IMR-90 (cell line): ENCODE results near the gene TLCD2. TPM values are rescaled to one million over a fixed set of nuclear protein-coding genes. Genes with fewer than 3 reads are reported as not detected.

Source experiments
- ATAC-seq: fragments of 200-7000 bp; cut with Tn5 transposase; 2 replicates; pipeline ENCODE4 v1.9.1; 2020; ENCODE audit warnings: low read depth, mild to moderate bottlenecking, moderate library complexity
- BruUV-seq: library from RNA; stranded (reverse); fragments of 400-500 nt; replicated peaks from 2 replicates; lab custom pipeline; 2021; lab: Mats Ljungman, UMichigan
- CTCF ChIA-PET: fragments of 300-600 bp; formaldehyde crosslinking; extraction: SDS; loops from one replicate; lab custom pipeline; 2021; ENCODE audit warnings: antibody characterized with exemption; lab: Yijun Ruan, JAX
- POLR2A ChIA-PET: fragments of 300-600 bp; sonication (Branson Sonifier 250); formaldehyde crosslinking; loops from one replicate; lab custom pipeline; 2022; ENCODE audit warnings: antibody characterized with exemption; ENCODE audit not compliant: unreplicated experiment; lab: Charles Lee
- DNase-seq: peaks from one replicate; pipeline ENCODE4 v3.0.0; 2013
- H2AFZ ChIP-seq: replicated peaks from 2 replicates; pipeline ENCODE3; 2013; ENCODE audit warnings: low read length, mild to moderate bottlenecking; ENCODE audit not compliant: poor library complexity
- H2AK5ac ChIP-seq: 2 replicates; pipeline ENCODE4 v1.6.1; 2013; ENCODE audit warnings: low read depth, low read length, inconsistent platforms
- H2AK9ac ChIP-seq: replicated peaks from 2 replicates; pipeline ENCODE3; 2013; ENCODE audit warnings: mild to moderate bottlenecking, low read depth, low read length, moderate library complexity; ENCODE audit not compliant: poor library complexity
- H2BK120ac ChIP-seq: 2 replicates; pipeline ENCODE4 v1.6.1; 2013; ENCODE audit warnings: low read depth, low read length, inconsistent platforms
- H2BK15ac ChIP-seq: 3 replicates; pipeline ENCODE4 v1.6.1; 2013; ENCODE audit warnings: low read depth, low read length, inconsistent platforms
- H2BK20ac ChIP-seq: 2 replicates; pipeline ENCODE4 v1.6.1; 2013; ENCODE audit warnings: low read depth, mild to moderate bottlenecking, inconsistent platforms, low read length, moderate library complexity
- H2BK5ac ChIP-seq: 2 replicates; pipeline ENCODE4 v1.6.1; 2013; ENCODE audit warnings: mild to moderate bottlenecking, low read depth, low read length, inconsistent platforms; ENCODE audit not compliant: poor library complexity, severe bottlenecking
- H3K14ac ChIP-seq: replicated peaks from 2 replicates; pipeline ENCODE4 v1.6.1; 2013; ENCODE audit warnings: low read depth, low read length, inconsistent platforms
- H3K18ac ChIP-seq: 2 replicates; pipeline ENCODE4 v1.6.1; 2013; ENCODE audit warnings: low read depth, low read length, control low read depth
- H3K23ac ChIP-seq: 2 replicates; pipeline ENCODE4 v1.6.1; 2013; ENCODE audit warnings: low read depth, low read length, inconsistent platforms
- H3K27ac ChIP-seq: 2 replicates; pipeline ENCODE4 v1.5.1; 2013; ENCODE audit warnings: mild to moderate bottlenecking, control low read depth, low read length; ENCODE audit not compliant: insufficient read depth
- H3K27me3 ChIP-seq: 2 replicates; pipeline ENCODE4 v1.6.1; 2013; ENCODE audit warnings: low read length; ENCODE audit not compliant: control insufficient read depth, insufficient read depth
- H3K36me3 ChIP-seq: 2 replicates; pipeline ENCODE4 v1.6.1; 2013; ENCODE audit warnings: low read length, mixed read lengths; ENCODE audit not compliant: control insufficient read depth, insufficient read depth
- H3K4ac ChIP-seq: 2 replicates; pipeline ENCODE4 v1.6.1; 2013; ENCODE audit warnings: low read depth, low read length, inconsistent platforms
- H3K4me1 ChIP-seq: 2 replicates; pipeline ENCODE4 v1.6.1; 2013; ENCODE audit warnings: low read length, mixed read lengths; ENCODE audit not compliant: control insufficient read depth, insufficient read depth
- H3K4me2 ChIP-seq: 2 replicates; pipeline ENCODE4 v1.6.1; 2013; ENCODE audit warnings: low read depth, mild to moderate bottlenecking, control low read depth, low read length, moderate library complexity
- H3K4me3 ChIP-seq: 2 replicates; pipeline ENCODE4 v1.5.1; 2013; ENCODE audit warnings: low read depth, mild to moderate bottlenecking, control low read depth, low read length, moderate library complexity; ENCODE audit not compliant: insufficient read depth
- H3K56ac ChIP-seq: 2 replicates; pipeline ENCODE4 v1.6.1; 2013; ENCODE audit warnings: low read length, inconsistent platforms; ENCODE audit not compliant: insufficient read depth; ENCODE audit errors: extremely low read depth
- H3K79me1 ChIP-seq, 2 experiments: 2 replicates each; pipeline ENCODE4 v1.6.1; 2013; ENCODE audit warnings: low read length in 2 of 2, inconsistent platforms in 1 of 2, low read depth in 1 of 2
- H3K9ac ChIP-seq: 2 replicates; pipeline ENCODE4 v1.6.1; 2013; ENCODE audit warnings: low read depth, low read length, control low read depth
- H3K9me1 ChIP-seq: 2 replicates; pipeline ENCODE4 v1.6.1; 2013; ENCODE audit warnings: low read length, inconsistent platforms; ENCODE audit not compliant: insufficient read depth
- H3K9me3 ChIP-seq: 2 replicates; pipeline ENCODE4 v1.6.1; 2013; ENCODE audit warnings: low read length; ENCODE audit not compliant: control insufficient read depth, insufficient read depth
- H4K20me1 ChIP-seq: 2 replicates; pipeline ENCODE4 v1.6.1; 2013; ENCODE audit warnings: low read length, inconsistent platforms; ENCODE audit not compliant: insufficient read depth
- H4K5ac ChIP-seq: 2 replicates; pipeline ENCODE4 v1.6.1; 2013; ENCODE audit warnings: mild to moderate bottlenecking, low read depth, low read length, control low read depth
- H4K8ac ChIP-seq, 2 experiments: 2 replicates each; pipeline ENCODE4 v1.6.1; 2013; ENCODE audit warnings: low read depth in 2 of 2, low read length in 2 of 2, control low read depth in 1 of 2, inconsistent platforms in 1 of 2
- H4K91ac ChIP-seq: 2 replicates; pipeline ENCODE4 v1.6.1; 2013; ENCODE audit warnings: low read depth, low read length, inconsistent platforms; ENCODE audit not compliant: insufficient read depth
- BHLHE40 ChIP-seq: fragments of 150-350 bp; IDR thresholded peaks from 2 replicates; pipeline ENCODE4 v1.6.1; 2016; ENCODE audit warnings: mild to moderate bottlenecking, low read depth, low read length
- CTCF ChIP-seq: conservative IDR thresholded peaks from 2 replicates; pipeline ENCODE4 v1.5.1; 2012; ENCODE audit warnings: mild to moderate bottlenecking, low read depth, low read length, improper control_type of control experiment
- MAFK ChIP-seq: IDR thresholded peaks from 2 replicates; pipeline ENCODE4 v1.6.1; 2012; ENCODE audit warnings: low read depth, low read length, improper control_type of control experiment
- MAZ ChIP-seq: IDR thresholded peaks from 2 replicates; pipeline ENCODE4 v1.6.1; 2012; ENCODE audit warnings: low read depth, mild to moderate bottlenecking, low read length, improper control_type of control experiment, moderate library complexity, borderline replicate concordance
- NFE2L2 ChIP-seq: fragments of 150-350 bp; IDR thresholded peaks from 2 replicates; pipeline ENCODE4 v1.6.1; 2016; ENCODE audit warnings: low read depth, mild to moderate bottlenecking, low read length
- RFX5 ChIP-seq: IDR thresholded peaks from 2 replicates; pipeline ENCODE4 v1.8.0; 2012; ENCODE audit warnings: low read depth, mild to moderate bottlenecking, low read length, moderate library complexity
- WGBS, 2 experiments: methylation state at CpG; one replicate each; pipeline versions ENCODE4 v1.1.5 to v1.1.7; 2013; ENCODE audit warnings: missing lambda C conversion rate in 2 of 2; ENCODE audit not compliant: insufficient read length in 1 of 2; ENCODE audit errors: extremely low coverage in 2 of 2; 5-methylcytosine and 5-hydroxymethylcytosine counted together
- dilution Hi-C: fragments of 300-500 bp; cut with HindIII; formaldehyde crosslinking; loops from one replicate; pipeline ENCODE4 v1.14.3; 2018; ENCODE audit warnings: low sequenced_read_pairs; ENCODE audit not compliant: unreplicated experiment
- in situ Hi-C: fragments of 300-500 bp; cut with MboI; formaldehyde crosslinking; loops from 3 replicates; pipeline ENCODE4 v1.14.3; 2019; ENCODE audit warnings: low sequenced_read_pairs, inconsistent platforms, mixed read lengths
- intact Hi-C: fragments of 100-400 bp; cut with micrococcal nuclease; formaldehyde crosslinking; loops from 2 replicates; pipeline ENCODE4 v1.10.0; 2022
- polyA plus RNA-seq, 3 experiments: library from polyadenylated mRNA; depleted of rRNA; stranded (reverse); fragments of >200 nt; gene quantifications; 2 replicates each; pipeline ENCODE4 v1.2.3, GENCODE V29; 2012; ENCODE audit warnings: low replicate concordance in 1 of 3
- total RNA-seq: library from RNA; depleted of rRNA; stranded (reverse); fragments of >200 nt; gene quantifications from 2 replicates; pipeline ENCODE4 v1.2.3, GENCODE V29; 2012

TLCD2 gene
- total and polyA plus RNA-seq, 2 of the 4 experiments (the other 2 are of a cell fraction) = 0.72 to 1.2 TPM

- no peak overlapping the region for H3K4me3 ChIP-seq
- intact Hi-C loops (no loop called here), in situ Hi-C loops (no loop called here), dilution Hi-C loops (no loop called here)
- no peak overlapping the region for H2AK5ac ChIP-seq
- DNase-seq (no peak), ATAC-seq (no peak)
- no peak overlapping the region for H3K56ac ChIP-seq
- TF ChIP-seq BHLHE40 (no peak), MAZ (no peak), CTCF (no peak), NFE2L2 (no peak), RFX5 (no peak), MAFK (no peak)
- H3K18ac ChIP-seq = no peak overlapping the region
- H3K4me2 ChIP-seq = no peak overlapping the region
- no peak overlapping the region for H3K27ac ChIP-seq
- peaks cover 22% of the 10 kb centered on the region for H3K36me3 ChIP-seq
- ChIA-PET CTCF (no interaction called here), POLR2A (no interaction called here)
- H4K91ac ChIP-seq = no peak overlapping the region
- H4K5ac ChIP-seq = no peak overlapping the region
- H3K4me1 ChIP-seq = peaks cover 3% of the 10 kb centered on the region
- no peak overlapping the region for H2BK20ac ChIP-seq
- no peak overlapping the region for H4K8ac ChIP-seq
- H2AK9ac ChIP-seq = no peak overlapping the region
- peaks cover 16% of the 10 kb centered on the region for H3K9me1 ChIP-seq
- H3K4ac ChIP-seq = no peak overlapping the region
- H3K14ac ChIP-seq = no peak overlapping the region
- no peak overlapping the region for H3K9ac ChIP-seq
- WGBS, 2 experiments = 100% methylated on average over 1 of the region's 7 CpGs; no CpG with 5 or more reads in 1 of the 2 experiments
- no peak overlapping the region for H2BK15ac ChIP-seq
- H3K79me1 ChIP-seq = peaks cover 21 to 35% of the 10 kb centered on the region in 2 experiments
- no peak overlapping the region for H2BK120ac ChIP-seq
- no peaks in the 10 kb centered on the region for H3K27me3 ChIP-seq
- no TSS peak for BruUV-seq
- no peaks in the 10 kb centered on the region for H3K9me3 ChIP-seq
- no peak overlapping the region for H2AFZ ChIP-seq
- H3K23ac ChIP-seq = no peak overlapping the region
- peaks cover 31% of the 10 kb centered on the region for H4K20me1 ChIP-seq
- no peak overlapping the region for H2BK5ac ChIP-seq
Measured at GRCh38 chr17:1686086-1686485, 24.1 kb downstream of the TLCD2 start.
